HG03108 (cell line): ENCODE results near the gene BAZ2B.

Experiments
- ATAC-seq: cut with Tn5 transposase; IDR thresholded peaks from one replicate; pipeline ENCODE4 v1.9.1; 2021; ENCODE audit warnings: moderate library complexity; ENCODE audit not compliant: unreplicated experiment

The BAZ2B gene

GRCh38 chr2:159585622-159586021 is 30.7 kb downstream of the BAZ2B start:
- no peak for ATAC-seq

GRCh38 chr2:159584796-159585195 is 31.6 kb downstream of the BAZ2B start:
- ATAC-seq, result no peak

- ATAC-seq, result no peak
These were observed 42.3 kb downstream of the BAZ2B start for GRCh38 chr2:159573846-159574606.

- no peak for ATAC-seq
These were observed 43.1 kb downstream of the BAZ2B start for GRCh38 chr2:159573294-159573693.

- ATAC-seq, result no peak
These were observed 43.9 kb downstream of the BAZ2B start for GRCh38 chr2:159572459-159572858.

- no peak for ATAC-seq
These were observed 44.6 kb downstream of the BAZ2B start for GRCh38 chr2:159571540-159572260.

- ATAC-seq, result no peak
These were observed 52.3 kb downstream of the BAZ2B start for GRCh38 chr2:159564081-159564480.

GRCh38 chr2:159562248-159562647 is 54.1 kb downstream of the BAZ2B start:
- ATAC-seq, result no peak

- no peak for ATAC-seq
These were observed 54.6 kb downstream of the BAZ2B start for GRCh38 chr2:159561786-159562185.

- no peak for ATAC-seq
These were observed 55.1 kb downstream of the BAZ2B start for GRCh38 chr2:159561242-159561641.

GRCh38 chr2:159559034-159559433 is 57.3 kb downstream of the BAZ2B start:
- ATAC-seq, result no peak

GRCh38 chr2:159558479-159558878 is 57.9 kb downstream of the BAZ2B start:
- ATAC-seq, result no peak

- ATAC-seq, result no peak
These were observed 58.8 kb downstream of the BAZ2B start for GRCh38 chr2:159557437-159558034.

GRCh38 chr2:159555651-159556392 is 60.5 kb downstream of the BAZ2B start:
- no peak for ATAC-seq

GRCh38 chr2:159553727-159554126 is 62.6 kb downstream of the BAZ2B start:
- no peak for ATAC-seq

GRCh38 chr2:159551806-159552205 is 64.5 kb downstream of the BAZ2B start:
- ATAC-seq, result no peak

GRCh38 chr2:159550231-159550630 is 66.1 kb downstream of the BAZ2B start:
- no peak for ATAC-seq

- ATAC-seq, result no peak
These were observed 67.1 kb downstream of the BAZ2B start for GRCh38 chr2:159549234-159549633.

GRCh38 chr2:159546716-159547430 is 69.5 kb downstream of the BAZ2B start:
- no peak for ATAC-seq

- no peak for ATAC-seq
These were observed 70.3 kb downstream of the BAZ2B start for GRCh38 chr2:159546039-159546438.

- no peak for ATAC-seq
These were observed 71.3 kb downstream of the BAZ2B start for GRCh38 chr2:159545085-159545484.
